Neural cell (in vitro differentiated cells): ENCODE results near the gene TBC1D3B. TPM values are rescaled to one million over a fixed set of nuclear protein-coding genes. Genes with fewer than 3 reads are reported as not detected.

Experiments used
- H2AFZ ChIP-seq: fragments of 200-600, 300-800 bp; sonication (generic), shearing (Covaris generic); 2 replicates; pipeline ENCODE4 v1.6.0; 2014; ENCODE audit warnings: low read depth, mild to moderate bottlenecking, antibody characterized with exemption, low read length, moderate library complexity
- H3F3A ChIP-seq: fragments of 200-600 bp; shearing (Covaris generic); 2 replicates; pipeline ENCODE4 v1.6.1; 2016; ENCODE audit warnings: mild to moderate bottlenecking, moderate library complexity, mixed read lengths, antibody characterized with exemption, low read length; ENCODE audit not compliant: insufficient read depth, poor library complexity, severe bottlenecking
- H3K27ac ChIP-seq: fragments of 200-600, 300-800 bp; sonication (generic), shearing (Covaris generic); 2 replicates; pipeline ENCODE4 v1.5.1; 2014; ENCODE audit warnings: mild to moderate bottlenecking, low read length, moderate library complexity
- H3K27me3 ChIP-seq: fragments of 300-800, 200-600 bp; sonication (generic), shearing (Covaris generic); 2 replicates; pipeline ENCODE4 v1.6.0; 2014; ENCODE audit warnings: mild to moderate bottlenecking, low read depth, low read length, moderate library complexity; ENCODE audit not compliant: insufficient read depth
- H3K36me3 ChIP-seq: fragments of 300-800, 200-600 bp; sonication (generic), shearing (Covaris generic); 2 replicates; pipeline ENCODE4 v1.5.1; 2014; ENCODE audit warnings: mild to moderate bottlenecking, antibody characterized with exemption, low read length, moderate library complexity; ENCODE audit not compliant: insufficient read depth
- H3K4me2 ChIP-seq: fragments of 300-800, 200-600 bp; sonication (generic), shearing (Covaris generic); 2 replicates; pipeline ENCODE4 v1.6.0; 2014; ENCODE audit warnings: mild to moderate bottlenecking, low read length
- H3K4me3 ChIP-seq: fragments of 300-800, 200-600 bp; sonication (generic), shearing (Covaris generic); 2 replicates; pipeline ENCODE4 v1.5.1; 2014; ENCODE audit warnings: mild to moderate bottlenecking, low read length, moderate library complexity
- H3K79me2 ChIP-seq: fragments of 200-600 bp; shearing (Covaris generic); replicated peaks from 2 replicates; pipeline ENCODE4 v1.6.0; 2014; ENCODE audit warnings: mild to moderate bottlenecking, low read length, moderate library complexity; ENCODE audit not compliant: insufficient read depth
- H3K9ac ChIP-seq: fragments of 300-800, 200-600 bp; sonication (generic), shearing (Covaris generic); 2 replicates; pipeline ENCODE4 v1.6.1; 2016; ENCODE audit warnings: mild to moderate bottlenecking, low read length, mixed read lengths
- H3K9me2 ChIP-seq: fragments of 200-600 bp; shearing (Covaris generic); 2 replicates; pipeline ENCODE4 v1.6.1; 2016; ENCODE audit warnings: mild to moderate bottlenecking, low read length, mixed read lengths; ENCODE audit not compliant: insufficient read depth
- H3K9me3 ChIP-seq: fragments of 200-600, 300-800 bp; sonication (generic), shearing (Covaris generic); 2 replicates; pipeline ENCODE4 v1.6.1; 2016; ENCODE audit warnings: mild to moderate bottlenecking, mixed run types, low read length, moderate library complexity, mixed read lengths
- H4K20me1 ChIP-seq: fragments of 200-600 bp; shearing (Covaris generic); 2 replicates; pipeline ENCODE4 v1.6.1; 2016; ENCODE audit warnings: mild to moderate bottlenecking, mixed run types; ENCODE audit not compliant: insufficient read depth
- CTCF ChIP-seq: fragments of 450-650 bp; IDR thresholded peaks from 2 replicates; pipeline ENCODE4 v1.5.1; 2014; ENCODE audit warnings: antibody characterized with exemption, mild to moderate bottlenecking, moderate library complexity; ENCODE audit not compliant: poor library complexity, severe bottlenecking
- EP300 ChIP-seq: fragments of 450-650 bp; conservative IDR thresholded peaks from 2 replicates; pipeline ENCODE4 v1.6.1; 2014; ENCODE audit warnings: antibody characterized with exemption, mild to moderate bottlenecking, moderate library complexity; ENCODE audit not compliant: poor library complexity, severe bottlenecking
- EZH2 ChIP-seq: fragments of 200-600, 300-800 bp; shearing (Covaris generic), sonication (generic); IDR thresholded peaks from 2 replicates; pipeline ENCODE4 v1.6.1; 2014; ENCODE audit warnings: antibody characterized with exemption, low read length, borderline replicate concordance, mild to moderate bottlenecking; ENCODE audit not compliant: insufficient read depth, poor library complexity, severe bottlenecking
- MXI1 ChIP-seq: fragments of 450-650 bp; conservative IDR thresholded peaks from 2 replicates; pipeline ENCODE4 v1.6.1; 2014; ENCODE audit warnings: antibody characterized with exemption, mild to moderate bottlenecking; ENCODE audit not compliant: poor library complexity, severe bottlenecking
- POLR2AphosphoS5 ChIP-seq: IDR thresholded peaks from 2 replicates; pipeline ENCODE4 v1.6.1; 2012
- RAD21 ChIP-seq: fragments of 450-650 bp; conservative IDR thresholded peaks from 2 replicates; pipeline ENCODE4 v1.6.1; 2014; ENCODE audit warnings: antibody characterized with exemption, mild to moderate bottlenecking, moderate library complexity
- REST ChIP-seq: IDR thresholded peaks from 2 replicates; pipeline ENCODE4 v1.6.1; 2012; ENCODE audit warnings: borderline replicate concordance
- SMC3 ChIP-seq: fragments of 450-650 bp; conservative IDR thresholded peaks from 2 replicates; pipeline ENCODE4 v1.6.1; 2014; ENCODE audit warnings: antibody characterized with exemption, mild to moderate bottlenecking, moderate library complexity; ENCODE audit not compliant: poor library complexity
- TAF1 ChIP-seq: IDR thresholded peaks from 2 replicates; pipeline ENCODE4 v1.6.1; 2012; ENCODE audit warnings: low read depth
- polyA plus RNA-seq: library from polyadenylated mRNA; depleted of rRNA; stranded (reverse); fragments of >200 nt; gene quantifications from 2 replicates; pipeline ENCODE4 v1.2.3, GENCODE V29; 2014

TBC1D3B gene
- polyA plus RNA-seq, 1 donor from 2014 or later: 9.8 TPM

GRCh38 chr17:36129616-36130015 lies 46.8 kb downstream of the TBC1D3B start:
- H2AFZ ChIP-seq: no peak overlapping the region
- no peak overlapping the region for H3K4me2 ChIP-seq
- H3F3A ChIP-seq: no peaks in the 10 kb centered on the region
- no peak overlapping the region for H3K9ac ChIP-seq
- no peaks in the 10 kb centered on the region for H3K27me3 ChIP-seq
- no peaks in the 10 kb centered on the region for H3K9me2 ChIP-seq
- H3K9me3 ChIP-seq: no peaks in the 10 kb centered on the region
- TF ChIP-seq MXI1 (no peak), TAF1 (no peak), SMC3 (no peak), EP300 (no peak), EZH2 (no peak), POLR2AphosphoS5 (no peak)
- no peak overlapping the region for H3K4me3 ChIP-seq
- no peaks in the 10 kb centered on the region for H3K36me3 ChIP-seq
- H3K27ac ChIP-seq: no peak overlapping the region
- no peaks in the 10 kb centered on the region for H3K79me2 ChIP-seq
- H4K20me1 ChIP-seq: no peaks in the 10 kb centered on the region

- Histone ChIP-seq H3K79me2 (no peaks in the 10 kb centered on the region), H3F3A (no peaks in the 10 kb centered on the region), H3K4me2 (no peak overlapping the region), H3K27me3 (no peaks in the 10 kb centered on the region), H4K20me1 (no peaks in the 10 kb centered on the region), H2AFZ (no peak overlapping the region), H3K27ac (no peak overlapping the region), H3K9me2 (no peaks in the 10 kb centered on the region), H3K9ac (no peak overlapping the region), H3K4me3 (no peak overlapping the region), H3K9me3 (no peaks in the 10 kb centered on the region), H3K36me3 (no peaks in the 10 kb centered on the region)
- TF ChIP-seq CTCF (no peak), SMC3 (no peak), TAF1 (no peak), RAD21 (no peak), EP300 (no peak), EZH2 (no peak), POLR2AphosphoS5 (no peak), MXI1 (no peak), REST (no peak)
Measured at GRCh38 chr17:36128411-36128978, 47.9 kb downstream of the TBC1D3B start.
